Esophagus squamous epithelium (tissue), 5 donors: ENCODE measurements around the gene DSCAML1. TPM values are rescaled to one million over a fixed set of nuclear protein-coding genes. Genes with fewer than 3 reads are reported as not detected.

ENCODE experiments used
- DNase-seq: peaks from one replicate; lab custom pipeline; 2025; lab: John Stamatoyannopoulos, UW
- H3K27ac ChIP-seq, 4 donors: fragments of 200-600 bp; sonication (generic); one replicate each; pipeline ENCODE4 v1.5.1; 2016 to 2019; ENCODE audit warnings: mild to moderate bottlenecking in 1 of 4
- H3K27me3 ChIP-seq, 4 donors: fragments of 200-600 bp; sonication (generic); 1 replicate in 3 of 4; 2 replicates in 1 of 4; pipeline versions ENCODE4 v1.5.1 to v1.6.0; 2017 to 2021; ENCODE audit warnings: antibody characterized with exemption in 1 of 4
- H3K36me3 ChIP-seq, 3 donors: fragments of 200-600 bp; sonication (generic); one replicate each; pipeline ENCODE4 v1.5.1; 2016 to 2019
- H3K4me1 ChIP-seq, 3 donors: fragments of 200-600 bp; sonication (generic); one replicate each; pipeline ENCODE4 v1.5.1; 2017 to 2019
- H3K4me3 ChIP-seq, 4 donors: fragments of 200-600 bp; sonication (generic); 1 replicate in 3 of 4; 2 replicates in 1 of 4; pipeline ENCODE4 v1.5.1; 2016 to 2019; ENCODE audit warnings: mild to moderate bottlenecking in 2 of 4, moderate library complexity in 1 of 4
- H3K9me3 ChIP-seq, 3 donors: fragments of 200-600 bp; sonication (generic); one replicate each; pipeline ENCODE4 v1.5.1; 2016 to 2019
- POLR2A ChIP-seq, 4 donors: fragments of 450-650 bp; IDR thresholded peaks; one replicate each; pipeline ENCODE4 v1.6.1; 2017; ENCODE audit warnings: antibody characterized with exemption in 4 of 4, mild to moderate bottlenecking in 4 of 4, moderate library complexity in 3 of 4
- WGBS, 2 donors: methylation state at CpG; one replicate each; pipeline ENCODE4 v1.1.5; 2018; 5-methylcytosine and 5-hydroxymethylcytosine counted together
- intact Hi-C: fragments of 100-400 bp; cut with DNase I; formaldehyde crosslinking; loops from one replicate; pipeline ENCODE4 v1.15.0; 2022
- total RNA-seq, 4 donors: library from RNA; depleted of rRNA; stranded (reverse); fragments of >200 nt; gene quantifications; one replicate each; pipeline ENCODE4 v1.1.0, GENCODE V29; 2016
- TF ChIP-seq, protein P1 (sequence below), 6 experiments: fragments of 450-650 bp in 4 of 6; fragments of 200-600 bp in 2 of 6; sonication (generic) in 2 of 6; IDR thresholded peaks; one replicate each; pipeline ENCODE4 v1.5.1; 2016 to 2019; ENCODE audit warnings: antibody characterized with exemption in 6 of 6, mild to moderate bottlenecking in 4 of 6, moderate library complexity in 4 of 6
- donor health status: DM: yes; HTN: yes; CAD: no.

DSCAML1 gene
- total RNA-seq, 4 donors from 2014 or later, result 0.04 to 0.19 TPM; not detected in 2

GRCh38 chr11:117809236-117810055 lies 12.4 kb upstream of the DSCAML1 start:
- H3K4me3 ChIP-seq, result peak overlapping the region in 1 of 4 donors; percentile 12
- H3K36me3 ChIP-seq, result no peaks in the 10 kb centered on the region
- DNase-seq, result no peak
- H3K27me3 ChIP-seq, result peaks cover 0 to 31% (median 0%) of the 10 kb centered on the region in 4 donors
- no peak for TF ChIP-seq POLR2A (IDR thresholded peaks at IDR 0.05)
- TF ChIP-seq, protein P1, sequence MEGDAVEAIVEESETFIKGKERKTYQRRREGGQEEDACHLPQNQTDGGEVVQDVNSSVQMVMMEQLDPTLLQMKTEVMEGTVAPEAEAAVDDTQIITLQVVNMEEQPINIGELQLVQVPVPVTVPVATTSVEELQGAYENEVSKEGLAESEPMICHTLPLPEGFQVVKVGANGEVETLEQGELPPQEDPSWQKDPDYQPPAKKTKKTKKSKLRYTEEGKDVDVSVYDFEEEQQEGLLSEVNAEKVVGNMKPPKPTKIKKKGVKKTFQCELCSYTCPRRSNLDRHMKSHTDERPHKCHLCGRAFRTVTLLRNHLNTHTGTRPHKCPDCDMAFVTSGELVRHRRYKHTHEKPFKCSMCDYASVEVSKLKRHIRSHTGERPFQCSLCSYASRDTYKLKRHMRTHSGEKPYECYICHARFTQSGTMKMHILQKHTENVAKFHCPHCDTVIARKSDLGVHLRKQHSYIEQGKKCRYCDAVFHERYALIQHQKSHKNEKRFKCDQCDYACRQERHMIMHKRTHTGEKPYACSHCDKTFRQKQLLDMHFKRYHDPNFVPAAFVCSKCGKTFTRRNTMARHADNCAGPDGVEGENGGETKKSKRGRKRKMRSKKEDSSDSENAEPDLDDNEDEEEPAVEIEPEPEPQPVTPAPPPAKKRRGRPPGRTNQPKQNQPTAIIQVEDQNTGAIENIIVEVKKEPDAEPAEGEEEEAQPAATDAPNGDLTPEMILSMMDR (IDR thresholded peaks at IDR 0.05), result peak; percentile 24 to 44 (median 34)
- peak overlapping the region; percentile 14 to 71 (median 38) for H3K27ac ChIP-seq
- H3K4me1 ChIP-seq, result peaks cover 0 to 31% (median under 1%) of the 10 kb centered on the region in 3 donors
- intact Hi-C loops, result loop anchor here (10.0 kb wide), 1 partner anchor 385 kb away; no protein-coding TSS in a partner anchor
- no peaks in the 10 kb centered on the region for H3K9me3 ChIP-seq
- WGBS, 2 donors, result 31 to 81% methylated on average over 7 to 12 of the region's 22 CpGs

GRCh38 chr11:117808784-117809183 lies 11.8 kb upstream of the DSCAML1 start:
- 54 to 67% methylated on average over 8 to 10 of the region's 12 CpGs for WGBS, 2 donors
- Histone ChIP-seq H3K36me3 (no peaks in the 10 kb centered on the region), H3K27me3 (peaks cover 0 to 31% (median 0%) of the 10 kb centered on the region in 4 donors), H3K9me3 (no peaks in the 10 kb centered on the region), H3K4me3 (peak overlapping the region in 1 of 4 donors; percentile 12), H3K4me1 (peaks cover 0 to 27% (median 0%) of the 10 kb centered on the region in 3 donors), H3K27ac (peak overlapping the region in 3 of 4 donors; percentile 14 to 71 (median 47))
- intact Hi-C loops, result no loop called here
- TF ChIP-seq, protein P1 (IDR thresholded peaks at IDR 0.05), result no peak
- TF ChIP-seq POLR2A (IDR thresholded peaks at IDR 0.05), result no peak
- DNase-seq, result no peak

DNA sequence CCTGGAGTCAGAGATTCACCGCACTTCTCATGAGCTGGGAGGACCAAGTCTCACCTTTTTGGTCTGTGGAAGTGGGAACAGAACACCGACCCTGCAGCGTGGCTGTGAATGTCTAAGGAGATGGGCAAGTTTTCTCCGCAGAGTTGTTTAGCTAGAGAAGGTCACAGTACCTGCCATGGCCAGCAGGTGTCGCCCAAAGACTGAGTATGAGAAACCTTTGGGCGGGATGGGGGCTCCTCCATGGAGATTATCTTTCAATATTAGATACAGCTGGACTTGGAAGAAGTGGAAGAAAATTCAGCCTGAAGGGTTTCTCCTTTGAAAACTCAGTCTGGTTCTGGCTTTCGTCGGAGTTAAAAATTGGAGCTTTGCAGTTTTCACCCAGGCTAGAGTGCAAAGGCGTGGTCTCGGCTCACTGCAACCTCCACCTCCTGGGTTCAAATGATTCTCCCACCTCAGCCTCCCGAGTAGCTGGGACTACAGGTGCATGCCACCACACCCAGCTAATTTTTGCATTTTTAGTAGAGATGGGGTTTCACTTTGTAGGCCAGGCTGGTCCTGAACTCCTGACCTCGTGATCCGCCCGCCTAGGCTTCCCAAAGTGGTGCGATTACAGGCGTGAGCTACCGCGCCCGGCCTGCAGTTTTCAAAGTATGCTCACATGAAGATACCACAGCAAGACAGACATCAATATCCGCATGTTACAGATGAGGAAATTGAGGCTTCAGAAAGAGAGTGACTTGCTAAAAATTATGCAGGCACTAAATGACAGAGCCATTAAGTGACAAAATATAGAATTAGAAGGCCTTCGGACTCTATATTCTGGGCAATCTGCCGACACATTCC lies 10.7 kb upstream of the DSCAML1 start:
- Histone ChIP-seq H3K9me3 (no peaks in the 10 kb centered on the region), H3K36me3 (no peaks in the 10 kb centered on the region), H3K27ac (no peak overlapping the region), H3K27me3 (peaks cover 0 to 31% (median 0%) of the 10 kb centered on the region in 4 donors), H3K4me1 (peaks cover 0 to 27% (median 0%) of the 10 kb centered on the region in 3 donors), H3K4me3 (no peak overlapping the region)
- 40 to 47% methylated on average over 13 to 22 of the region's 22 CpGs for WGBS, 2 donors
- TF ChIP-seq, protein P1 (IDR thresholded peaks at IDR 0.05), result peak; percentile 85 to 93 (median 91)
- TF ChIP-seq POLR2A (IDR thresholded peaks at IDR 0.05), result no peak
- peak; percentile 42 for DNase-seq
- intact Hi-C loops, result no loop called here

DNA sequence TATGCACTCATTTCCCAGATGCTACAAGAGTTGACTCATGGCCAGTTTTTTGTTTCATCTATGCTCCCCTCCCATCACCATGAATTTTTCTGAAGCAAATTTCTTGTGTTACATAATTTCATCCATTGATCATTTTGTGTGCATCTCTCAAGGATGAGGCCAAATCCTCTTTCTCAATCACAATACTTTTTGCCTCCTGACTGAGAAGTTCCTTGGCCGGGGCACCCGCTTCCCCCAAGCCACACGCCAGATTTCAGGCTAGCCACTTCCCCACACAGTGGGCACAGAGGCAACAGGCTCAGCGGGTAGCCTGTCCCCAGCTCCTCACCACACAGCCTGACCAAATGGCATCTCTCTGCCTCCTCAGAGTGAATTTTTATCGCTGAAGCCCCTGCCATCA lies 9.8 kb upstream of the DSCAML1 start:
- Histone ChIP-seq H3K27me3 (peaks cover 0 to 31% (median 0%) of the 10 kb centered on the region in 4 donors), H3K4me3 (no peak overlapping the region), H3K9me3 (no peaks in the 10 kb centered on the region), H3K4me1 (peaks cover 0 to 27% (median 0%) of the 10 kb centered on the region in 3 donors), H3K27ac (no peak overlapping the region), H3K36me3 (no peaks in the 10 kb centered on the region)
- TF ChIP-seq, protein P1 (IDR thresholded peaks at IDR 0.05), result no peak
- no peak for TF ChIP-seq POLR2A (IDR thresholded peaks at IDR 0.05)
- intact Hi-C loops, result no loop called here
- WGBS, 2 donors, result 59 to 100% methylated on average over 3 to 5 of the region's 5 CpGs
- DNase-seq, result no peak
